ENCODE measurements around the gene XIRP1.
A peak's percentile ranks its signal among the peaks of the same experiment; 100 is the strongest.
"Not testable (repeated sequence)": the region's sequence is repeated elsewhere in the genome, so short reads cannot be mapped to it uniquely, and the experiment has no call there.

Gene XIRP1

GRCh38 chr3:39180183-39180545 is 12.2 kb downstream of the XIRP1 start:
- no peak for DNase-seq (ENCODE audit: extremely low spot score)
- no peak for TF ChIP-seq CTCF (IDR thresholded peaks at IDR 0.05; ENCODE audit: control extremely low read depth, extremely low read depth, low read depth, missing control alignments)
- ChIA-PET CTCF (interaction anchor here (1.5 to 1.9 kb wide), 2 partner anchors 10 to 53 kb away, joined by 6 to 12 read pairs; no protein-coding TSS in a partner anchor), POLR2A (no interaction called here)

- CTCF ChIA-PET: interaction anchor here (1.2 to 2.5 kb wide), 10 partner anchors 9 to 199 kb away, joined by 3 to 21 read pairs (median 6); partner anchors contain the start of gene XIRP1
- POLR2A ChIA-PET: interaction anchor here (1.0 kb wide), 1 partner anchor 53 kb away, joined by 3 read pairs; no protein-coding TSS in a partner anchor
- no peak for DNase-seq (ENCODE audit: extremely low spot score)
- TF ChIP-seq CTCF (IDR thresholded peaks at IDR 0.05; ENCODE audit: control extremely low read depth, extremely low read depth, low read depth, missing control alignments): no peak
These were observed 13.8 kb downstream of the XIRP1 start for GRCh38 chr3:39178553-39178952.

GRCh38 chr3:39177708-39178332 is 14.6 kb downstream of the XIRP1 start:
- POLR2A ChIA-PET: interaction anchor here (0.8 to 1.0 kb wide), 2 partner anchors 52 to 70 kb away, joined by 3 to 5 read pairs; partner anchors contain the start of genes GORASP1 and TTC21A
- TF ChIP-seq CTCF (IDR thresholded peaks at IDR 0.05; ENCODE audit: control extremely low read depth, extremely low read depth, low read depth, missing control alignments): no peak
- peak; percentile 72 for DNase-seq (ENCODE audit: extremely low spot score)
- CTCF ChIA-PET: interaction anchor here (0.7 to 2.5 kb wide), 14 partner anchors 7 to 201 kb away, joined by 3 to 21 read pairs (median 5); partner anchors contain the start of gene XIRP1

- no peak for TF ChIP-seq CTCF (IDR thresholded peaks at IDR 0.05; ENCODE audit: control extremely low read depth, extremely low read depth, low read depth, missing control alignments)
- CTCF ChIA-PET: interaction anchor here (1.6 to 2.2 kb wide), 7 partner anchors 9 to 116 kb away, joined by 4 to 9 read pairs (median 5); no protein-coding TSS in a partner anchor
- POLR2A ChIA-PET: no interaction called here
- DNase-seq (ENCODE audit: extremely low spot score): no peak
These were observed 16.2 kb downstream of the XIRP1 start for GRCh38 chr3:39176025-39176714.

- no peak for TF ChIP-seq CTCF (IDR thresholded peaks at IDR 0.05; ENCODE audit: control extremely low read depth, extremely low read depth, low read depth, missing control alignments)
- CTCF ChIA-PET: interaction anchor here (1.2 to 3.2 kb wide), 8 partner anchors 9 to 118 kb away, joined by 3 to 16 read pairs (median 10); no protein-coding TSS in a partner anchor
- DNase-seq (ENCODE audit: extremely low spot score): no peak
- POLR2A ChIA-PET: interaction anchor here (0.6 kb wide), 1 partner anchor 64 kb away, joined by 4 read pairs; no protein-coding TSS in a partner anchor
These were observed 18.9 kb downstream of the XIRP1 start for GRCh38 chr3:39173318-39174125.

- TF ChIP-seq CTCF (IDR thresholded peaks at IDR 0.05; ENCODE audit: control extremely low read depth, extremely low read depth, low read depth, missing control alignments): no peak
- DNase-seq (ENCODE audit: extremely low spot score): no peak
- ChIA-PET CTCF (interaction anchor here (1.0 to 3.2 kb wide), 10 partner anchors 9 to 175 kb away, joined by 3 to 16 read pairs (median 8); no protein-coding TSS in a partner anchor), POLR2A (no interaction called here)
These were observed 20.5 kb downstream of the XIRP1 start for GRCh38 chr3:39171860-39172259.

- CTCF ChIA-PET: interaction anchor here (2.4 to 3.2 kb wide), 4 partner anchors 8 to 121 kb away, joined by 11 to 16 read pairs (median 13); no protein-coding TSS in a partner anchor
- POLR2A ChIA-PET; DNase-seq (ENCODE audit: extremely low spot score): not testable (repeated sequence)
These were observed 21.5 kb downstream of the XIRP1 start for GRCh38 chr3:39170877-39171276.

All from GM10248 (cell line).